Ectodermal cell (in vitro differentiated cells): ENCODE measurements around the gene ZACN.
"Not testable (repeated sequence)": the region's sequence is repeated elsewhere in the genome, so short reads cannot be mapped to it uniquely, and the experiment has no call there.

Experiments
- H3K27ac ChIP-seq: 2 replicates; pipeline ENCODE4 v1.7.0; 2013; ENCODE audit warnings: mild to moderate bottlenecking, low read depth, low read length; ENCODE audit not compliant: insufficient read depth, poor library complexity, severe bottlenecking
- H3K27me3 ChIP-seq: 2 replicates; pipeline ENCODE4 v1.7.0; 2013; ENCODE audit warnings: mild to moderate bottlenecking, low read length; ENCODE audit not compliant: insufficient read depth, control insufficient read depth, poor library complexity, severe bottlenecking
- H3K36me3 ChIP-seq: one replicate; pipeline ENCODE4 v1.7.0; 2013; ENCODE audit warnings: low read length; ENCODE audit not compliant: control insufficient read depth, insufficient read depth
- H3K4me1 ChIP-seq: one replicate; pipeline ENCODE4 v1.7.0; 2013; ENCODE audit warnings: low read length; ENCODE audit not compliant: control insufficient read depth, insufficient read depth
- H3K4me3 ChIP-seq: 2 replicates; pipeline ENCODE4 v1.7.0; 2013; ENCODE audit warnings: low read depth, low read length, control low read depth; ENCODE audit not compliant: insufficient read depth
- H3K9me3 ChIP-seq: 2 replicates; pipeline ENCODE4 v1.7.0; 2013; ENCODE audit warnings: mild to moderate bottlenecking, low read length, moderate library complexity; ENCODE audit not compliant: control insufficient read depth
- WGBS, 2 experiments: methylation state at CpG; one replicate each; pipeline ENCODE4 v1.1.7; 2013; ENCODE audit warnings: missing lambda C conversion rate in 2 of 2; 5-methylcytosine and 5-hydroxymethylcytosine counted together

The ZACN gene

DNA sequence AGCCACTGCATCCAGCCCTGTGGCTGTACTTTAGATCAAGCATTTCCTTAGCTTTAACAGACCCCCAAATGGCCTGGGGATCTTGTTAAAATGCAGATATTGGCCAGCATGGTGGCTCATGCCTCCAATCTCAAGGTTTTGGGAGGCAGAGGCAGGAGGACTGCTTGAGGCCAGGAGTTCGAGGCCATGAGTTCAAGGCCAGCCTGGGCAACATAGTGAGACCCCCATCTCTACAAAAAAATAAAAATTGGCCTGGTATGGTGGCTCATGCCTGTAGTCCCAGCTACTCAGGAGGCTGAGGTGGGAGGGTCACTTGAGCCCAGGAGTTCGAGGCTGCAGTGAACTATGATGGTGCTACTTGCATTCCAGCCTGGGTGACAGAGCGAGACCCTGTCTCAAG lies 36.1 kb upstream of the ZACN start:
- peaks cover 68% of the 10 kb centered on the region for H3K36me3 ChIP-seq
- not testable (repeated sequence) for H3K4me1 ChIP-seq, H3K9me3 ChIP-seq, H3K4me3 ChIP-seq, H3K27ac ChIP-seq, H3K27me3 ChIP-seq
- WGBS, 2 experiments, result 94 to 96% methylated on average over 3 of the region's 3 CpGs

DNA sequence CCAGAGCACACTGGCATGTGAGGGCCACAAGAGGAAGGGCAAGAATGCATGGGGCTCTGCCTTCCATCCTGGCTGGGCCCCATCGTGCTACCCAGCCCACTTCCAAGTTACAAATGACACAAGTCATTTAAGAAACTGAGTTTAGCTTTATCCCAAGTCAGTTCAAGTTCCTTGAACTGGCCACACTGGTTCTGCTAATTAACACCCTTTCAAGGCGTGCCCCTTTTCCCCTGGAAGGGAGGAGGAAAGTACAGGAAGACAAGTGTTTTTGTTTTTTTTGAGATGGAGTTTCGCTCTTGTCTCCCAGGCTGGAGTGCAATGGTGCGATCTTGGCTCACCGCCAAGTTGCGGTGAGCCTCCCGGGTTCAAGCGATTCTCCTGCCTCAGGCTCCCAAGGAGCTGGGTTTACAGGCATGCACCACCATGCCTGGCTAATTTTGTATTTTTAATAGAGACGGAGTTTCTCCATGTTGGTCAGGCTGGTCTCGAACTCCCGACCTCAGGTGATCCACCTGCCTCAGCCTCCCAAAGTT lies 34.4 kb upstream of the ZACN start:
- not testable (repeated sequence) for H3K27me3 ChIP-seq, H3K9me3 ChIP-seq, H3K4me1 ChIP-seq, H3K4me3 ChIP-seq, H3K27ac ChIP-seq
- H3K36me3 ChIP-seq, result peaks cover 62% of the 10 kb centered on the region
- 95 to 96% methylated on average over 11 of the region's 11 CpGs for WGBS, 2 experiments

DNA sequence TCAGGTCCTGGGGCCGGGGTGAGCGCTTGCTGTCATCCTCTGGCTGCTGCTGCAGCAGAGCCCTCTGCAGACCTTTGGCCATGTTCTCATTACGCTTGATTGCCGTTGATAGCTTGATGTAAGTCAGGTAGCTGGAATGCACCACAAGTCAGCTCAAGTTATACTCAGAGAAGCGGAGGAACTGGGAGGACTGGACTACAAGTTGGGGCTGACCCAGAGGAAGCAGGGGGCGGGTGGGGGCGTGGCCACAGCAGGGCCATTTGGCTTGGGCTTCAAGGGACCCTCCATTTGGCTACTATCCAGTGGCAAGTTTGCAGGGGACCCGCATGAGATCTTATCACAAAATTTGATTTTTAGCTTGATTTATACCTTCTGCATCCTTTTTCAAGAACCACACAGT lies 32.9 kb upstream of the ZACN start:
- Histone ChIP-seq H3K36me3 (peaks cover 60% of the 10 kb centered on the region), H3K4me1 (no peaks in the 10 kb centered on the region), H3K4me3 (no peak overlapping the region), H3K27ac (no peak overlapping the region), H3K9me3 (no peaks in the 10 kb centered on the region), H3K27me3 (no peaks in the 10 kb centered on the region)
- WGBS, 2 experiments, result 96 to 97% methylated on average over 8 of the region's 8 CpGs

DNA sequence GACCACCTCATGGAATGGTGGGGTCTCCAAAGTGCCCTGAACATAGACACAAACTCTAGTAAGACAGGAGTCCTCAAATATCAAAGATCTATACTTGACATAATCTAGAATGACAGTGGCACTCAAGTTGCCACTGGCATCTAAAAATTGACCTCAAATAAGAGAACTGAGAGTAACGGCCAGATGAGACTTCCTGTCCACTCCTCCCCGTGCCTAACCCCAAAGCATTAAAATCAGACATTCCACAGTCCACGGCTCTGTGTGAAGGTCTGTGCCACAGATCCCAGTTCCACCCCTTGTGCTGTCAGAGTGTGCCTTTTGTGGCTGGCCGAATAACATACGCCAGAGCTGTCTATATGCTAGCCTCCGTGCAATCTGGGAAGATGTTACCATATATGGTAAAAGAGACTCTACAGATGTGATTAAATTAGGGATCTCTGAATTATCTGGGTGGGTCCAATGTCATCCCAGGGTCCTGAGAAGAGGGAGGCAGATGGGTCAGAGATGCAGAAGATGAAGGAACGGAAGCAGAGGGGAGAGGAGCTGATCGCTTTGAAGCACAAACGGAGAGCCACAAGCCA lies 30.9 kb upstream of the ZACN start:
- H3K9me3 ChIP-seq, result no peaks in the 10 kb centered on the region
- peaks cover 54% of the 10 kb centered on the region for H3K36me3 ChIP-seq
- no peaks in the 10 kb centered on the region for H3K27me3 ChIP-seq
- H3K4me1 ChIP-seq, result no peaks in the 10 kb centered on the region
- no peak overlapping the region for H3K27ac ChIP-seq
- H3K4me3 ChIP-seq, result no peak overlapping the region
- WGBS, 2 experiments, result 95% methylated on average over 9 of the region's 9 CpGs

DNA sequence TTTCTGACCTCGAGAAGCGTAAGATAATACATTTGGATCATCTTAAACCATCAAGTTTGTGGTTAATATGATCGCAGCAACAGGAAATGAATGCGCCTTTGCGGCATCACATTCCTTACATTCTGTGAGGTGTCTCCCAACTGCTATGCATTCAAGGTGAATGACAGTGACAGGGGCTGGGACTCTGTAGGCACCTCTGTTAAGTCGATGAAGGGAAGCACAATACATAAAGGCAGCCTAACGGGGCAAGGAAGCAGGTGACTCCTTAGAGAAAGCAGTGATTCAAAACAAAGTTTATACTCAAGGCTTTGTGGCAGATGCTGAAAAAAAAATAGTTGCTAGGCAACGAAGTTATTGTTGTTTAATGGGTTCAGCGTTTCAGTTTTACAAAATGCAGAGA lies 30.3 kb upstream of the ZACN start:
- Histone ChIP-seq H3K36me3 (peaks cover 48% of the 10 kb centered on the region), H3K27ac (no peak overlapping the region)

DNA sequence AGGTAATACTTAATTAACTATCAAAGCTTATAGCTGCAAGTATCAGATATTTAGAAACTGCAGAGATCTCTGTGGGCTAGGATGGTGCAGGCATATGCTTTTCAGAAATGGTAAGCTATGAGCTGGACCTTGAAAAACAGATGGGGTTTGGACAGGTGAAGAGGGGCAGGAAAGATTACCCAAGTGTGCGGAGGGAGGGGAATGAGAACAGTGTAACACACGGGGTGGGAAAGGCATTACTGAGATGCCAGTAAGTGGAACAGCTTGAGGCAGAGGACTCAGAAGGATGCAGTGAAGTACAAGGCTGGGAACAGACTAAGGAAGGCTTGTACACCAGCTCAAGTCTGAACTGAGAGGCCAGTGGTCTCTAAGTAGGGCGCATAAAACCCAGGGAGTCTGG lies 29.7 kb upstream of the ZACN start:
- Histone ChIP-seq H3K4me3 (no peak overlapping the region), H3K27me3 (no peaks in the 10 kb centered on the region), H3K27ac (no peak overlapping the region), H3K36me3 (peaks cover 46% of the 10 kb centered on the region), H3K4me1 (no peaks in the 10 kb centered on the region), H3K9me3 (no peaks in the 10 kb centered on the region)
- 92 to 98% methylated on average over 3 of the region's 3 CpGs for WGBS, 2 experiments

More for the DNA sequence above, 30.3 kb upstream of the ZACN start:
- Histone ChIP-seq H3K9me3 (no peaks in the 10 kb centered on the region), H3K4me3 (no peak overlapping the region), H3K27me3 (no peaks in the 10 kb centered on the region), H3K4me1 (no peaks in the 10 kb centered on the region)
- WGBS, 2 experiments, result 92 to 97% methylated on average over 9 of the region's 9 CpGs

DNA sequence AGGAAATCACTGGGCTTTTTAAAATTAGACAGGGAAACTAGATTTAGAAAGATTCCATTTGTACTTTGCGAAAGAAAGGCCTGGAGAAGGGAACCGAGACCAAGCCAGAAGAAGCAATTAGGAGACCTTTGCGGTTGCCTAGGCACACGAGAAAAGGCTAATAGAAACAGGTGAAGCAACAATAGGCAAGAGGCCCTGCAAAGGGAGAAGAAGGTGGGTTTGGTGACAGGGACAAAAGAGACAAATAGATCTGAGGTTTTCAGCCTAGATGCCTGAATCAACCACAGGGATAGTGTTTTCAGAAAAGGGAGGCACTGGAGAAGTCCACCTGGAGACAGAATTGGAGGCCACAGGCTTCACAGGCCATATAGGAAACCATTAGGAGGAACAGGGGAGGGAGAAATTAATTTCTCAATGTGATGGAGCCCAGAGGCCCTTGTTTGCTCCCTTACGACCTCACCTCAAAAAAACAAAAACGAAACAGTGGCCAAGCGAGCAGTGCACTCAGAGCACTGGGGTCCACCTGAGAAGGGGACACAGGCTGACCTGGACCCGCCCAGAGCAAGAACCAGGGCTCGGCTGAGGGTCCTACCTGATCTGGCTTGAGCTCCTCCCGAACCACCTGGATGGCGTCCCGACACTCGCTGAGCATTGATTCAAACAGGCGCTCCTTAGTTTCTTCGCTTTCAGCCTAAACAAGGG lies 29.0 kb upstream of the ZACN start:
- peaks cover 45% of the 10 kb centered on the region for H3K36me3 ChIP-seq
- H3K27me3 ChIP-seq, result no peaks in the 10 kb centered on the region
- 93 to 95% methylated on average over 15 of the region's 15 CpGs for WGBS, 2 experiments
- no peaks in the 10 kb centered on the region for H3K4me1 ChIP-seq
- H3K4me3 ChIP-seq, result no peak overlapping the region
- H3K27ac ChIP-seq, result no peak overlapping the region
- H3K9me3 ChIP-seq, result no peaks in the 10 kb centered on the region

DNA sequence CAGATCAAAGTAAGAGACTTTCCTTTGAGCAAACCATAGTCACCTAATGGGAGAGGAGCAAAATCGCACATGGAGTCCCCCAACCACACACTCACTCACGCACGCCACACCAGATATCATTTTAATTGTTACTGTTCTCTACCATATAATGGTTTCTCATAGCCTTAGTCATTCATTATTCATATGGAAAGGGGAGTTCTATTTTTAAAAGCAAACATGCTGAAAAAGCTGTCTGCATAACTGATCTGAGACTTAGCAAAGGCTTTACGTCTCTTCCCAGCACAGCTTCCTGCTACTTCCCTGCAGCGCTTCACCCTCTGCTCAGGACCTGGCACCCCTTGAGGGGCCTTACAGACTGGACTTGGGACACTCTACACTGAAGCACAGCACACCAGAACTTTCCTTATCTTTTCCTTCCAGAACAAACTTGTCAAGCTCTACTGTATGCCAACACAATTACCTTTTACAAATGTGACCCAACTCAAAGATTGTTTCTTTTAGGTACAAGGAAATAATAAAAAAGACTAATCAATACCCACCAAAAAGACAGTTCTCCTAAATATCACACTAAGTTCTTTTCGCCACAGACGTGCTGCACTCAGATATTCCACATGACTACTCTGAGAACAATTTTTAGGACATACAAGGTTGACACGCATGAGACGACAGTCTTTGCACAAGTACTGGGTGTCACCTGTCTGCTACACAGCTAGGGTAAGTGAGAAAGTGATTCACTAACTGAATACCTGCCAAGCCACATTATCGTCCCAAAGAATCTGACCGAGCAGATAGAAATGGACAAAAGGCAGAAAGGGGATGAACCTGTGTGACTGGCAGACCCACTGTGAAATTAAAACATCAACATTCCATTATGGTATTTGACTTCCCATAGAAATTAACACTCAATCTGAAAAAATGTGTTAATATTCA lies 28.2 kb upstream of the ZACN start:
- no peaks in the 10 kb centered on the region for H3K27me3 ChIP-seq
- H3K27ac ChIP-seq, result no peak overlapping the region
- H3K4me3 ChIP-seq, result no peak overlapping the region
- WGBS, 2 experiments, result 95 to 97% methylated on average over 11 of the region's 11 CpGs
- H3K4me1 ChIP-seq, result no peaks in the 10 kb centered on the region
- peaks cover 38% of the 10 kb centered on the region for H3K36me3 ChIP-seq
- no peaks in the 10 kb centered on the region for H3K9me3 ChIP-seq

DNA sequence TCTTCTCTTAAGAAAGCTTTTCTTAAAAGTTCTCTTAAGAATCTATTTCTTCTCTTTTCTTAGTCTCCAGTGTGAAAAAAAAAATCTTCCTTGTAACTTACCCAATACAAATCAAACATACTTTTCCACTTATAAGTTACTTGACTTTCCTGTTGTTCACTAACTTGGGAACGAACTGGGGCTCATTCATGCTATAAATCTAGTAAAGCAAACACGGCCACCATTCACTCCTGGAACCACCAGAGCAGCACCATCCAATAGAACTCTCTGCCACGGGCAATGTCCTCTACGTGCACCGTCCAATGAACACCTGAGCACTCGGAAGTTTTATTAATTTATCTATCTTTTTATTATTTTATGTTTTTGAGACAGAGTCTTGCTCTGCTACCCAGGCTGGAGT lies 27.4 kb upstream of the ZACN start:
- peaks cover 41% of the 10 kb centered on the region for H3K36me3 ChIP-seq

More for the DNA sequence above, 27.4 kb upstream of the ZACN start:
- Histone ChIP-seq H3K9me3 (no peaks in the 10 kb centered on the region), H3K4me1 (no peaks in the 10 kb centered on the region), H3K27me3 (no peaks in the 10 kb centered on the region), H3K27ac (no peak overlapping the region), H3K4me3 (no peak overlapping the region)
- WGBS, 2 experiments, result 87 to 98% methylated on average over 6 of the region's 6 CpGs
